ENCODE measurements around the gene B4GALT3. TPM values are rescaled to one million over a fixed set of nuclear protein-coding genes. Genes with fewer than 3 reads are reported as not detected.

The B4GALT3 gene
- total and polyA plus RNA-seq, 9 of the 15 experiments (the other 6 are each of a cell fraction or from before 2014, with no cell fraction given) = 31.2 to 103 (median 46.1) TPM

DNA sequence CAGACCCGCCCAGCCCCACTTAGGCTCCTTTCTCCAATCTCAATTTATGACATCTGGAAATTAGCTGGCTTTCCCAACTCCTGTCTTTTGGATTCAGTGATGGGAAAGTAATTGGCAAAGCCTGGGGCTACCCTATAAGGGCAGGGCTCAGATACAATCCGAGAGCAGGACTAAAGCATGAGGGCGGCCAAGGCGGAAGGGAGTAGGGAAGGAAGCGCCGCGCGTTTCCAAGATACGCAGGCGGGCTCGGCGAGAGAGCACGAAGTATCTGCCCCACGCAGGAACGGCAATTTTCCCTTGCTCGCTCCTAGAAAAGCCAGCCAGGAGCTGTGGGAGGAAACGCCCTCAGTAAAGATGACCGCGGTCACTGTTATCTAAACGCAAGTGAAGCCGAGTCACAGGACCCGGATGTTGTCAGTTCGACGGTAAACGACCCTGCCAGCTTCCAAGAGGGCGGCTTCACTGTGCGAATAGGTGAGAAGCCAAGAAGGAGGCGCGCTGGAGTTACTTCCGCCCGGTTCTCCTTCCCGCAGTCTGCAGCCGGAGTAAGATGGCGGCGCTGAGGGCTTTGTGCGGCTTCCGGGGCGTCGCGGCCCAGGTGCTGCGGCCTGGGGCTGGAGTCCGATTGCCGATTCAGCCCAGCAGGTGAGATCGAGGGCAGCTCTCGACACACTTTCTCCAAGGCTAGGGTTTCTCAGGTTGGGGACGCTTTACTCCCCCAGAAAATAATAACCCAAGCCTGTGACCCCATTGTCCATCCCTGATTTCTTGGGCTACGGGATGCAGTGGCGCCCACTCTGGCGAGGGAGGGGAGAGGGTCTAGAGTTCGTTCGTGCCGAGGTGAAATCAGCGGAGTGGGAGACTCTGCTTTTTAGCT, 24.8 kb upstream of the B4GALT3 start, which contains the start of gene NDUFS2 (continued):
- TF ChIP-seq, protein P1, sequence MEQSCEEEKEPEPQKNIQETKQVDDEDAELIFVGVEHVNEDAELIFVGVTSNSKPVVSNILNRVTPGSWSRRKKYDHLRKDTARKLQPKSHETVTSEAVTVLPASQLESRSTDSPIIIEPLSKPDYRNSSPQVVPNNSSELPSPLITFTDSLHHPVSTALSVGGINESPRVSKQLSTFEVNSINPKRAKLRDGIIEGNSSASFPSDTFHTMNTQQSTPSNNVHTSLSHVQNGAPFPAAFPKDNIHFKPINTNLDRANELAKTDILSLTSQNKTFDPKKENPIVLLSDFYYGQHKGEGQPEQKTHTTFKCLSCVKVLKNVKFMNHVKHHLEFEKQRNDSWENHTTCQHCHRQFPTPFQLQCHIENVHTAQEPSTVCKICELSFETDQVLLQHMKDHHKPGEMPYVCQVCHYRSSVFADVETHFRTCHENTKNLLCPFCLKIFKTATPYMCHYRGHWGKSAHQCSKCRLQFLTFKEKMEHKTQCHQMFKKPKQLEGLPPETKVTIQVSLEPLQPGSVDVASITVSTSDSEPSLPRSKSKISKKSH (CRISPR knock-in tag; IDR thresholded peaks at IDR 0.05) = no peak
- TF ChIP-seq HDAC8 (tag; IDR thresholded peaks at IDR 0.05) (no peak), PHF8 (IDR thresholded peaks at IDR 0.05; ENCODE audit: borderline replicate concordance, low read length) (peak; percentile 93), CBFA2T3 (IDR thresholded peaks at IDR 0.05) (no peak), RNF219 (CRISPR knock-in tag; IDR thresholded peaks at IDR 0.05) (no peak), C11orf30 (IDR thresholded peaks at IDR 0.05; ENCODE audit: low read depth) (peak; percentile 80), ILK (tag; IDR thresholded peaks at IDR 0.05; ENCODE audit: borderline replicate concordance, low read depth) (no peak), ZNF41 (CRISPR knock-in tag; conservative IDR thresholded peaks at IDR 0.05) (peak; percentile 58; the same call in 1 of the 2 replicates), ZNF586 (CRISPR knock-in tag; conservative IDR thresholded peaks at IDR 0.05) (no peak), KDM5B (IDR thresholded peaks at IDR 0.05; ENCODE audit: insufficient replicate concordance, low read depth, low read length) (peak; percentile 94), FIP1L1 (IDR thresholded peaks at IDR 0.05; ENCODE audit: low read depth, low read length, poor library complexity, severe bottlenecking) (no peak)
- TF ChIP-seq, protein P2, sequence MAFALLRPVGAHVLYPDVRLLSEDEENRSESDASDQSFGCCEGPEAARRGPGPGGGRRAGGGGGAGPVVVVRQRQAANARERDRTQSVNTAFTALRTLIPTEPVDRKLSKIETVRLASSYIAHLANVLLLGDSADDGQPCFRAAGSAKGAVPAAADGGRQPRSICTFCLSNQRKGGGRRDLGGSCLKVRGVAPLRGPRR (CRISPR knock-in tag; IDR thresholded peaks at IDR 0.05) = no peak
- TF ChIP-seq, protein P3, sequence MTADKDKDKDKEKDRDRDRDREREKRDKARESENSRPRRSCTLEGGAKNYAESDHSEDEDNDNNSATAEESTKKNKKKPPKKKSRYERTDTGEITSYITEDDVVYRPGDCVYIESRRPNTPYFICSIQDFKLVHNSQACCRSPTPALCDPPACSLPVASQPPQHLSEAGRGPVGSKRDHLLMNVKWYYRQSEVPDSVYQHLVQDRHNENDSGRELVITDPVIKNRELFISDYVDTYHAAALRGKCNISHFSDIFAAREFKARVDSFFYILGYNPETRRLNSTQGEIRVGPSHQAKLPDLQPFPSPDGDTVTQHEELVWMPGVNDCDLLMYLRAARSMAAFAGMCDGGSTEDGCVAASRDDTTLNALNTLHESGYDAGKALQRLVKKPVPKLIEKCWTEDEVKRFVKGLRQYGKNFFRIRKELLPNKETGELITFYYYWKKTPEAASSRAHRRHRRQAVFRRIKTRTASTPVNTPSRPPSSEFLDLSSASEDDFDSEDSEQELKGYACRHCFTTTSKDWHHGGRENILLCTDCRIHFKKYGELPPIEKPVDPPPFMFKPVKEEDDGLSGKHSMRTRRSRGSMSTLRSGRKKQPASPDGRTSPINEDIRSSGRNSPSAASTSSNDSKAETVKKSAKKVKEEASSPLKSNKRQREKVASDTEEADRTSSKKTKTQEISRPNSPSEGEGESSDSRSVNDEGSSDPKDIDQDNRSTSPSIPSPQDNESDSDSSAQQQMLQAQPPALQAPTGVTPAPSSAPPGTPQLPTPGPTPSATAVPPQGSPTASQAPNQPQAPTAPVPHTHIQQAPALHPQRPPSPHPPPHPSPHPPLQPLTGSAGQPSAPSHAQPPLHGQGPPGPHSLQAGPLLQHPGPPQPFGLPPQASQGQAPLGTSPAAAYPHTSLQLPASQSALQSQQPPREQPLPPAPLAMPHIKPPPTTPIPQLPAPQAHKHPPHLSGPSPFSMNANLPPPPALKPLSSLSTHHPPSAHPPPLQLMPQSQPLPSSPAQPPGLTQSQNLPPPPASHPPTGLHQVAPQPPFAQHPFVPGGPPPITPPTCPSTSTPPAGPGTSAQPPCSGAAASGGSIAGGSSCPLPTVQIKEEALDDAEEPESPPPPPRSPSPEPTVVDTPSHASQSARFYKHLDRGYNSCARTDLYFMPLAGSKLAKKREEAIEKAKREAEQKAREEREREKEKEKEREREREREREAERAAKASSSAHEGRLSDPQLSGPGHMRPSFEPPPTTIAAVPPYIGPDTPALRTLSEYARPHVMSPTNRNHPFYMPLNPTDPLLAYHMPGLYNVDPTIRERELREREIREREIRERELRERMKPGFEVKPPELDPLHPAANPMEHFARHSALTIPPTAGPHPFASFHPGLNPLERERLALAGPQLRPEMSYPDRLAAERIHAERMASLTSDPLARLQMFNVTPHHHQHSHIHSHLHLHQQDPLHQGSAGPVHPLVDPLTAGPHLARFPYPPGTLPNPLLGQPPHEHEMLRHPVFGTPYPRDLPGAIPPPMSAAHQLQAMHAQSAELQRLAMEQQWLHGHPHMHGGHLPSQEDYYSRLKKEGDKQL (CRISPR knock-in tag; IDR thresholded peaks at IDR 0.05; ENCODE audit: borderline replicate concordance) = no peak
- TF ChIP-seq, protein P4, sequence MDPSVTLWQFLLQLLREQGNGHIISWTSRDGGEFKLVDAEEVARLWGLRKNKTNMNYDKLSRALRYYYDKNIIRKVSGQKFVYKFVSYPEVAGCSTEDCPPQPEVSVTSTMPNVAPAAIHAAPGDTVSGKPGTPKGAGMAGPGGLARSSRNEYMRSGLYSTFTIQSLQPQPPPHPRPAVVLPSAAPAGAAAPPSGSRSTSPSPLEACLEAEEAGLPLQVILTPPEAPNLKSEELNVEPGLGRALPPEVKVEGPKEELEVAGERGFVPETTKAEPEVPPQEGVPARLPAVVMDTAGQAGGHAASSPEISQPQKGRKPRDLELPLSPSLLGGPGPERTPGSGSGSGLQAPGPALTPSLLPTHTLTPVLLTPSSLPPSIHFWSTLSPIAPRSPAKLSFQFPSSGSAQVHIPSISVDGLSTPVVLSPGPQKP (CRISPR knock-in tag; IDR thresholded peaks at IDR 0.05) = no peak

Measured in K562 (cell line).